T-helper 2 cell (primary cell): ENCODE measurements around the gene CRHR1.
A peak's percentile ranks its signal among the peaks of the same experiment; 100 is the strongest.

Experiments used
- DNase-seq, 5 experiments: peaks; one replicate each; pipeline versions ENCODE4 v3.0.0 to v3.0.0-alpha.2; 2012 to 2022

The CRHR1 gene

GRCh38 chr17:45790296-45790922 is 6.3 kb downstream of the CRHR1 start:
- no peak for DNase-seq

GRCh38 chr17:45791041-45791582 is 7.0 kb downstream of the CRHR1 start:
- DNase-seq = no peak

GRCh38 chr17:45791935-45792334 is 7.8 kb downstream of the CRHR1 start:
- no peak for DNase-seq

GRCh38 chr17:45792437-45792836 is 8.3 kb downstream of the CRHR1 start:
- no peak for DNase-seq

DNA sequence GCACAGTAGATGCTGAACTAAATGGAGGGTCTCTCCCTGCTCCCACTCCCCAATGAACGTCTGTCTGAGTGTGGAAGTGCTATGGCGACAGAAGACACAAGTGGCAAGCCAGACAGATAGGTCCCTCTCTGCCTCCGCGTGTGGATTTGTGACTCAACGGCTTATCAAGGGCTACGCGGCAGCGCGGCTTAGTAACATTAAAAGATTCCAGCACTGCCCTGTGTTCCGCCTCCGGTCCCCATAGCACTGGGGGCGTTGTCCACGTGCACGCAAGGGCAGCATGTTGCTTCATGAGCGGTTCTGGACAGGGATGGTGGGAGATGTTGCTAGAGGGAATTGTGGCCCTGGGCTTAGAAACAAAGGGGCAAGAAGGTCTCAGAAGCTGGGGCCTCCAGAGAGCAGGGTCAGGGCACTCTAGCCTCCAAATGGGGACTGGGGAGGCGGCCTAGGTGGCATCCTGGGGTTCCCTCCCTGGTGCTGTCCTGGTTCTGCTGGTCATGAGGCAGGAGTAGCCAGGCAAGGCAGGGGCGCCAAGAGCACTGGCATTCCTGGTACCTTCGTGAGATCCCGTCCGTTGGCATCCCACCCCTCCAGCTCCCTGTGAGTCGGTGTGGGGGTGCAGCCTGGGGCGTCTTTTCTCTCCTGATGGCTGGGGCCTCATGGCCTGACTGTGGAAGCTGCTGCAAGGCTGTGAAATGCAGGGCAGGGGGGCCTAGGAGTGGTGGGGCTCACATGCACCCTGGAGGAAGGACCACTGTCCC is 9.1 kb downstream of the CRHR1 start:
- DNase-seq = no peak

- DNase-seq = no peak
Measured at GRCh38 chr17:45793999-45794540, 9.9 kb downstream of the CRHR1 start.

GRCh38 chr17:45794840-45795239 is 10.7 kb downstream of the CRHR1 start:
- no peak for DNase-seq

DNA sequence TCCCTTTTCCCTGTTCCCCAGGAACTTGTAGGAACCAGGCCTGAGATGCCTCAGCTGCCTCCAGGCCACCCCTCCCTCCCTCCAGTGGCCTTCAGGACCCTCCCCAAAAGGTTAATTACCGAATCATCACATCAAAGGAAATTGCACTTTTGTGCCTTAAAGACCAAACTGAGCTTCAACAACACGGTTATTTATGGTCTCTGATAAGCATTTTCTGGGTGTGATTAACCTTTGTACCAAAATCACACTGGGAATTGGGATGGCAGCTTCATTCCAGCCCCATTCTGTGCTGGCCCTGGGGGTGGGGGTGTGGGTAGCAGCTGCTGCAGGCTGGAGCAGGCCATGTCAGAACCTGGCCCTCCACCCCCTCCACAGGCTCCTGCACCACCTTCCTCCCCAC is 16.7 kb downstream of the CRHR1 start:
- no peak for DNase-seq

DNA sequence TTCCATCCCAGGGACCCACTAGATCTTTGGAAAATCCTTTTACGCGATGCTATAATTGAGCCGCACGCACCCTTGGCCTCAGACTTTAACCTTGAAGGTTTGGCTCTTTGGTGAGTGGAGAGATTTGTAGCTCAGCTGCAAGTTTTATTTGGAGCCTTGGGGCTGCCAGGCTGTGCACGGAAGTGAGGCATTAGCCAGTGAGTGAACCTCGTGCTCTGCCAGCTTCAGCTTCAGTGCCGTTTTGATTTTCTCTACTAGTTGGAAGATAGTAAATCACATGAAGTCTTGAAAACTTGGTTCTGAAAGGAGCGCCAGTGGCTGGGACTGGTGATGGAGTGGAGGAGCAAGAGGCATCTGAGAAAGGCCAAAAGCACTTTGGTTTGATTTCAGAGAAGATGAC is 17.3 kb downstream of the CRHR1 start:
- no peak for DNase-seq

DNA sequence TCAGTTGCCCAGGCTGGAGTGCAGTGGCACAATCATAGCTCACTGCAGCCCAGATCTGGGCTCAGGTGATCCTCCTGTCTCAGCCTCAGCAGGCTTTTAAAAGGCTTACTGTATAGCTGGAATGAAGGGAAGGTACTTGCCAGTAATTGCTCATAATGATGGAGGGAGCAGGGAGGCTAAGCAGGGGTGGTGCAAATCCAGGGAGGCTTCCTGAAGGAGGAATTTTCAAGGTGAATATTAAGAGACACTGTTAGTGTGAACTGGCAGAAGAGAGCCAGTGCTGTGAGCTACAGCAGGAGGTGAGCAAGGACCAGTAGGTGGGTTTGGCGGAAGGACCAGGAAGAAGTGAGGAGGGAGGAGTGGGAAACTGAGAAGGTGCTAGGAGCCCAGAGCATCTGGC is 24.7 kb downstream of the CRHR1 start:
- no peak for DNase-seq

DNA sequence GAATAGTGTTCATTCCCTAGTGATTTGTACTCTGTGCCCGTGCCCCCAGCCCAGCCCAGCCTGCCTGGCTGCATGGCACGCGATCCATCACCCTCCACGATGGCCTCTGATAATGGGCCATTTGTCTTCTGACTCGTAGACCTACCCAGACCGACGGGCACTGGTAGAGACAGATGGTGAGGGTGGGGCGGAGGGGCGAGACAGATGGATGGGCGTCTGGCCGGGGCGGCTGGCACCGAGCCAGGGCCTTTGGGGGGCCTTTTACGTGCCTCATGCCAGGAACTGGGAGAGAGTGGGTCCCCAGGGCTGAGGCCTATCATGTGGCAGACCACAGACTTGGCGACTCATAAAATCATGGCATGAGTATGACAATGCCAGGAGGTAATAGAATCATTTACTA is 25.4 kb downstream of the CRHR1 start:
- DNase-seq = no peak

- DNase-seq = no peak
Measured at GRCh38 chr17:45812102-45812501, 28.0 kb downstream of the CRHR1 start.

- DNase-seq = no peak
Measured at GRCh38 chr17:45813048-45813725, 29.1 kb downstream of the CRHR1 start.

GRCh38 chr17:45814622-45815606 is 30.8 kb downstream of the CRHR1 start:
- DNase-seq = no peak

GRCh38 chr17:45815752-45816151 is 31.6 kb downstream of the CRHR1 start:
- no peak for DNase-seq

DNA sequence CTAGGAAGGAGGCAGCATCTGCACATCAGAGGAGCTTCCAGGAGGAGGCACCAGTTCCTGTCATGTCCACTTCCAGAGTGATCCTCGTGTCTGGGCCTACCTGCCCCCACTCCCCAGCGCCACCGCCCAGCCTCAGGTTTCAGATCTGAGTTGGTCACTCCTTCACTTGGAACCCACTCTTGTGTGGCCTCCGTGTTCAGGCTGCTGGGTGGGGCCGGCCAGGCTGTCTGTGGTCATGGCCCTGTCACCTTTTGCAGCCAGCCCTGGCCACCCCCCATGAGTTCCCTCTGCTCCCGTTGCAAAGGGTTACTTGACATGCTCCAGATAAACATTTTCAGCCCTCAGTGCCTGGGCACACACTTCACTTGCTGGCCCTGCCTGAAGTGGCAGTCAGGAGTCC is 33.9 kb downstream of the CRHR1 start:
- no peak for DNase-seq

DNA sequence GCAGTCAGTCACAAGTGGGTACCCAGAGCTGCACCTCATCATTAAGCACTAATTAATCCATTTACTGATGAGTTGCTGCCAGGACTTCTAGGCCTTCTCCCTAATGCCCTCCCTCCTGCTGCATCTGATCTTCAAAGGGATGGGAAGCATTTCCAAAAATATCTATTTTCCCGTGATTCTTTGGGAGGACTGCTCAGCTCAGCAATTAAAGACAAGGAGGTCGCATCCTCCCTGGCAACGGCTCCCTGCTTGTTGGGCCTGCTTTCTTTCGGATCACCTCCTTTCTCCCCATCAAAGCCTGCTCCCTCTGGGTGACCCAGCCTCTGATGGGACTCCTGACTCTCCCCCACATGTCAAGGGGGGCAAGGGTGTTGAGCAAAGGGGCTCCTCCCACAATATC is 34.6 kb downstream of the CRHR1 start:
- DNase-seq = no peak

DNA sequence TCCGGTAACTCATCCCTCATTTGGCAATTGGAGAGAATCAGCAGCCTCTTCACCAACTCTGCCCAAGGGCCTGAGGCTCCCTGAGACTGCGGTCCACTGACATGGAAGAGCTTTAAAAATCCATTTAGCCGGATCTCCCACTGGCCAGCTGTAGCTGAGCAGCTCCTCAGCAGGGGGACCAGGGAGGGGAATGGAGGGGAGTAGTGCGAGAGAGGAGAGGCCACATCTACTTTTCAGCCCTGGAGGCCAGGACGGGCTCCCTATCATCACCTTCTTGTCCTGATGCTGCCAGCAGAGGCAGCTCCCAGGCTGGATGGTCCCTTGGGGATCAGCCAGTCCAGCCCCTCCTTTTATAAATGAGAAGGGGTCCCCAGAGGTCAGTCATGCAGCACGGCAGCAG is 35.5 kb downstream of the CRHR1 start:
- no peak for DNase-seq

DNA sequence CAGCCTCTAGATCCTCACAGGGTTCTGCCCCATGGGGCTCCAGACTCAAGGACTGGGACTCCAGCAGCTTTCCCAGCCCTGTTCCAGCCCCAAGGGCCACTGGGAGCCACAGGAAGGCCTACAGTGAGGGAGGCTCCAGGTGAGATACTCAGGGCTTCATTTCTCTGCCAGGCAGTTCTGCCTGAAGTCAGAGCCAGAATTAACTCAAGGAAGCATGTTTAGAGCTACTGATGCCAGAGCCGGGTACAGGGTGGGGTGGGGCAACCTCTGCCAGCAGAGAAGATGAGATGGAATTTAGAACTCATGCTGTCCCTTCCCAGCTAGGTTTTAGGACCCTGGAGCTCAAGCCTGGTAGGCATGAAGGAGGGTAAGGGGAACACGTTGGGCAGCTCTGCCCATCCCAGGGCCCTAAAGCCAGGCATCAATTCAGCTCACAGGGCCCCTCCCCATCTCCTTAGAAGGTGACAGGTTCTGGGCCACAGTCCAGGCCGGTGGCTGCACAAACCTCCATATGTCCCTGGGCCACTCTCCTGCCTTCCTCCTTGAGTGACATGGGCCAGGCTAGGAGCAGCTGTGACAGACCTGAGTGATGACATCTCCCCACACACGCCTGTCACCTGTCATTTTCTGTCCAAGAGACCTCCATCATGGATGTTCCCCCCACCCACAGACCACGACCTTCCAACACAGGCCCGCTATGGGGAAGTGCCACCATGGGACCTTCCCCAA is 36.1 kb downstream of the CRHR1 start:
- DNase-seq = no peak

- DNase-seq = no peak
Measured at GRCh38 chr17:45821147-45821546, 37.0 kb downstream of the CRHR1 start.

DNA sequence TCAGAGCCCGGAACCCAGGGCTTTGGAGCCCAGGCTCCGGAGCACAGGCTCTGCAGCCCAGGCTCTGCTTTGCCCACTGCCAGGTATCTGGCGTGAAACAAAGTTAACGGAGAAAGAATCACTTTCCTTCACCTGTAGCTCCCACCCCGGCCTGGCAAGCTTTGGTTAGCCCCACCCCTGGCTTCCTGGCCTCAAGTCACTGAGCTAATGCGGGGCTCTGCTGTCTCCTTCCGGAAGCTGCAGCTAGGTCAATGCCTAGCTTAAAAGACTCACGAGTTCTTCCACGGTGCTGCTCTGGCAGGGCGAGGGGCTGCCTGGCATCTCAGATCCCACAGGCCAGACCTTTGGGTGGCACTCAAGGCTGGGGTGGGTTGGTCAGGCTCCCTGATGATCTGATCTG is 39.5 kb downstream of the CRHR1 start:
- peak in 1 of 5 experiments; percentile 10 for DNase-seq

DNA sequence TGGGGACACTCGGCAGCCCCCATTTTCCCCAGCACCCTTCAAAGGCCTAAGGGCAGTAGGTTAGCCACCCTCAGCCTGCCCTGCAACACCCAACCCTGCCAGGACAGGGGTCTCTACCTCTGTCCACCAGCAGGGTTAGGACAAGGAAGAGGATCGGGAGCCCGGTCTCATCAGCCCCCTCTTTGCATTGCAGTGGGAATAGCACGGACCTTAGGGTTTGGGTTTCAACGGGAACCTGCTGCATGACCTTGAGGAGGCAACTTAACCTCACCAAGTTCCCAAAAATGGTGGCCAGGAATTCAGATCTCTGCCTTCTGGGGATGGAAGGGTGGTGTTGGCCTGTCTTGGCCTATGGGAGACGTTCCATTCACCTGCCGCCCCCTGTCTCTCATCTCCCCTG is 40.4 kb downstream of the CRHR1 start:
- DNase-seq = no peak
